ENCODE data around the gene C6orf163.
"Not testable (repeated sequence)": the region's sequence is repeated elsewhere in the genome, so short reads cannot be mapped to it uniquely, and the experiment has no call there.

Gene C6orf163

DNA sequence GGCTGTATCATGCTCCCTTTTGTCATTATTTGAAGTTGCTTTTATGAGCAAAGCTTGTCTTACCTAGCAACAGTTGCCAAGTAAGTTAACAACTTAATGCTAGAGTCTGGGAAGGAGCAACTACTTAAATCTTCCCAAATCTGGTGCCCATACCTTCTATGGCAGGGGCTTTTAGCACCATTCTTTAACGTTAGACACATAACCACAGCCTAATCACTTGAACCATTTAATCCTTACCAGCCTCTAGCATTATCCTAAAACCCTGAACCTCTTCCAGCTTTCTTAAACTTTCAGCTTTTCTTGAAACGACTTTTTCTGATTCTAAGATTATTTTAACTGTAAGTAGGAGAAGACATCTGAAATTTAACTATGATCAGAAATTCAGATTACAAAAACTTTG lies at the start of gene C6orf163:
TSS of gene C6orf163 (plus strand) at position 83 of the 400 bp plus-strand sequence. CDS start at position 370, 287 bp downstream.
- DNase-seq (ENCODE audit: low read depth): no peak
- H3K4me3 ChIP-seq (ENCODE audit: low read length): no peak within 1 kb of the TSS
- TF ChIP-seq, protein P1, sequence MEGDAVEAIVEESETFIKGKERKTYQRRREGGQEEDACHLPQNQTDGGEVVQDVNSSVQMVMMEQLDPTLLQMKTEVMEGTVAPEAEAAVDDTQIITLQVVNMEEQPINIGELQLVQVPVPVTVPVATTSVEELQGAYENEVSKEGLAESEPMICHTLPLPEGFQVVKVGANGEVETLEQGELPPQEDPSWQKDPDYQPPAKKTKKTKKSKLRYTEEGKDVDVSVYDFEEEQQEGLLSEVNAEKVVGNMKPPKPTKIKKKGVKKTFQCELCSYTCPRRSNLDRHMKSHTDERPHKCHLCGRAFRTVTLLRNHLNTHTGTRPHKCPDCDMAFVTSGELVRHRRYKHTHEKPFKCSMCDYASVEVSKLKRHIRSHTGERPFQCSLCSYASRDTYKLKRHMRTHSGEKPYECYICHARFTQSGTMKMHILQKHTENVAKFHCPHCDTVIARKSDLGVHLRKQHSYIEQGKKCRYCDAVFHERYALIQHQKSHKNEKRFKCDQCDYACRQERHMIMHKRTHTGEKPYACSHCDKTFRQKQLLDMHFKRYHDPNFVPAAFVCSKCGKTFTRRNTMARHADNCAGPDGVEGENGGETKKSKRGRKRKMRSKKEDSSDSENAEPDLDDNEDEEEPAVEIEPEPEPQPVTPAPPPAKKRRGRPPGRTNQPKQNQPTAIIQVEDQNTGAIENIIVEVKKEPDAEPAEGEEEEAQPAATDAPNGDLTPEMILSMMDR (conservative IDR thresholded peaks at IDR 0.05; ENCODE audit: low read length): no peak

DNA sequence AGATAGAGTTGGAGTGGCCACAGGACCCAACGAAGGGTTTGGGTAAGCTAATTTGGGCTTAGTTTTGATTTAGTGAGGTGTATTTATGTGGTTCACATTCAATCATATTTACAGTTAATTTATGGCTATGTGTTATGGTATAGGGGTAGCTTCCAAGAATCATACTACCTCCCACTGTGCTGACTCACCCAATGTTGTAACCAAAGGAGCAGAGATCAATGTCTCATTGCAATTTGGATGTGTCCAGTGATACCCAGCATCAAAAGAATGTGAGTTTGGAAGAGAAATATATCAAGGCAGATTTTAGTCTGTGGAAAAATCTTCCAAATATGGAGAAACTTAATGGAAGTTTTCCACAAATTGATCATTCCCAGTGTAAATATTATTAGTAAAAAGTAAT lies 47.5 kb upstream of the C6orf163 start:
- TF ChIP-seq, protein P1 (conservative IDR thresholded peaks at IDR 0.05; ENCODE audit: low read length): no peak
- H3K4me3 ChIP-seq (ENCODE audit: low read length): no peak overlapping the region
- DNase-seq (ENCODE audit: low read depth): no peak

DNA sequence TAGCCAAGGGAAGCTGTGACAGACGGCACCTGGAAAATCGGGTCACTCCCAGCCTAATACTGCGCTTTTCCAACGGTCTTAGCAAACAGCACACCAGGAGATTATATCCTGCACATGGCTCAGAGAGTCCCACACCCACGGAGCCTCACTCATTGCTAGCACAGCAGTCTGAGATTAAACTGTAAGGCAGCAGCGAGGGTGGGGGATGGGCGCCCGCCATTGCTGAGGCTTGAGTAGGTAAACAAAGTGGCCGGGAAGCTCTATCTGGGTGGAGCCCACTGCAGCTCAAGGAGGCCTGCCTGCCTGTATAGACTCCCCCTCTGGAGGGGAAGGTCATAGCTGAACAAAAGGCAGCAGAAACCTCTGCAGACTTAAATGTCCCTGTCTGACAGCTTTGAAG lies 43.3 kb upstream of the C6orf163 start:
- DNase-seq (ENCODE audit: low read depth): not testable (repeated sequence)

DNA sequence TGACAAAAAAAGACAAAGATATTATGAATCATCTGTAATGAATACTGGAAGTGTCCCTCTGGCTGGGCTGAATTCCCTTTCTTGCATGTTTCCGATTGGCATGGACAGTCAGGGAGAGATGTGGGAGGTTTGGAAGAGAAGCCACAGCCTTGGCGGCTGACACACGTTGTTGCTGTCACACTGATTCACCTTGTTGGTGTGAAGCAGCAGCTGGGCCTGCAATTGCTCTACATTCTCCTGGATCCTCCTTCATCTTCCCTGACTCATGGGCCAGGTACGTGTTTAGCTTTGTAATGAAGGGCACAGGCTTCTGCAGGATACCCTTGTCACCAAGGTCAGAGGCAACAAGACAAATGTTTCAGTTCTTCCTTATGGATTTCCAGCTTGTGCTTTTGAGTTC lies 35.6 kb upstream of the C6orf163 start:
- no peak overlapping the region for H3K4me3 ChIP-seq (ENCODE audit: low read length)
- no peak for DNase-seq (ENCODE audit: low read depth)
- TF ChIP-seq, protein P1 (conservative IDR thresholded peaks at IDR 0.05; ENCODE audit: low read length): no peak

More for the DNA sequence above, 43.3 kb upstream of the C6orf163 start:
- H3K4me3 ChIP-seq (ENCODE audit: low read length): not testable (repeated sequence)

DNA sequence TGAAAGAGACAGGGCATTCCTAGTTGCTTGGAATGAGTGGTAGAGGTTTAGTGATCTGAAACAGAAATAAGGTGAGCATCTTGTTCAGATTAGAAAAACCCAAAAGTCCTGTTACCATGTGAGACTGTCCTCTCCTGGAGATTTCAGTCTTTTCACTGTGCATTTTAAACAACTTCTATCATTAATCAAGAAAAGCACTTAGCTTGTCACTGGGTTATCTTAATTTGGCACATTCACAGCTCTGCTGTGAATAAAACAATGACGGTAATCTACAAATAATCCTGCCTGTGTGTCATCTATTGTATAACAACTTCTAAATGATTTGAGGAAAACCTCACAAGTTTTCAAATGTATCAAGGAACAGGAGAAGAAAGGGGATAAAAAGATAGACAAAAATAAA lies 31.8 kb upstream of the C6orf163 start:
- no peak overlapping the region for H3K4me3 ChIP-seq (ENCODE audit: low read length)
- DNase-seq (ENCODE audit: low read depth): no peak
- TF ChIP-seq, protein P1 (conservative IDR thresholded peaks at IDR 0.05; ENCODE audit: low read length): no peak

DNA sequence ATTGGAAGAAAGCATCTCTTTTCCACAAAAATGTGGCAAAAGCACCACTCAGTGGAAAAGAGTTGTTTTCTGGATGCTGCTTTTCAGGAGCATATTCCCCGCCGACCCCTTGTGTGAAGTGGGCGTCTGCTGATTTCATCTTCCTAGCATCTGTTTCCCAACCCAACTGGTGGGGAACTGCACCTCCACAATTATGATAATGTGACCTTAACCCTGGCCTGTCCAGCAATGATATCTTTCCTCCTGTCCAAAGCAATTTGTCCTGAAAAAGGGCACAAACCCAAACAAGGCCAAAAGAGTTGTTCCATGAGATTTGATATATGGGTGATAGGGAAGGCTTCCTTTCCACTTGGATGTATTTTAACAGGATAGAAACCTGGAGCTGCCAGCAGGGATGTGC lies 29.5 kb upstream of the C6orf163 start:
- TF ChIP-seq, protein P1 (conservative IDR thresholded peaks at IDR 0.05; ENCODE audit: low read length): no peak
- H3K4me3 ChIP-seq (ENCODE audit: low read length): no peak overlapping the region
- DNase-seq (ENCODE audit: low read depth): no peak

DNA sequence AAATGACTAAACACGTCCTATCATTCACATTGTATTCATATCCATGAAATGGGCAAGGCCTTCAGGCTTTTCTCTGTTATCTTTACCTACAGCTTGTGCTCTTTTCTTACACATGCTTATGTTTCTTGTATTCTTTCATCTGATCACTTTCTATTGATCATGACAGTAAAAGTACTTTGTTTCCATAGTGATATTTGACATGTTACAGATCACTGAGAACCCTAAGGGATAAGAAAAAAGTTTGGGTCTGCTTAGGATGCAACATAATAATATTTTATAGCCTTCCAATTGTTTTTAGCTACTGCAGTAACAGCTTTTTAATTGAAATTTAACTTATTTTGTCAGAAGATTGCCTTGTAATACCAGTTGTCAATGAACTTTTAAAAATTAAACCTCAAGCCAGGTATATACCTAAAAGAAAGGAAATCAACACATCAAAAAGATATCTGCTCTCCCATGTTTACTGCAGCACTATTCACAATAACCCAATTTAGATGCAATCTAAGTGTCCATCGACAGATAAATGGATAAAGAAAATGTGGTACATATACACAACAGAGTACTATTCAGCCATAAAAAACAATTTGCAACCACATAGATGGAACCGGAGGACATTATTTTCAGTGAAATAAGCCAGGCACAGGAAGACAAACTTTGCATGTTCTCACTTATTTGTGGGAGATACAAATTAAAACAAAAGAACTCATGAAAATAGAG lies 25.2 kb upstream of the C6orf163 start:
- TF ChIP-seq, protein P1 (conservative IDR thresholded peaks at IDR 0.05; ENCODE audit: low read length): no peak
- H3K4me3 ChIP-seq (ENCODE audit: low read length): no peak overlapping the region
- no peak for DNase-seq (ENCODE audit: low read depth)

All from AG10803 (cell line).